AG10803 (cell line): ENCODE measurements around the gene FLG2.

ENCODE experiments used
- DNase-seq: peaks from one replicate; pipeline ENCODE4 v3.0.0; 2010; ENCODE audit warnings: low read depth
- H3K4me3 ChIP-seq: 2 replicates; pipeline ENCODE4 v1.5.1; 2011; ENCODE audit warnings: mild to moderate bottlenecking, low read length, control low read depth
- TF ChIP-seq, protein P1 (sequence below): conservative IDR thresholded peaks from 2 replicates; pipeline ENCODE4 v1.5.1; 2011; ENCODE audit warnings: mild to moderate bottlenecking, low read length, control low read depth, inconsistent platforms

The FLG2 gene

DNA sequence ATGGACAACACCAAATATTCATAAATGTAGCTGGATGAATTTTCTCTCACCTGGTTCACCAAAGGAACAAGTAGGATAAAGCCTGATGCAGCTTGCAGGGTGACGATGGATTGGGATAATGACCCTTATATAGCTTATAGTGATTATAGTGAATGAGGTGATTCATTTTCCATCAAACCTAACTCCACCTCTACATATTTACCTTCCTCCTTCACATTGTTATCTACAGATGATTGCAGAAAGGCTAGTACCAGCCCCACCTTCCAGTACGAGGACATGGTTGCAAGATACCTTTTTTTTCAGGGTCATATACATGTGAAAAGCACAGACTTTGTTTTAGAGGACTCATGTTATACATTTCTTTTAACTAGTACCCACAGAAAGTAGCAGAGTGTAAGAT is at the start of gene FLG2:
Gene FLG2, minus strand, starts transcription at position 101 of the 400 bp plus-strand sequence. CDS start 1,122 bp downstream, outside the sequence.
- no peak within 1 kb of the TSS for H3K4me3 ChIP-seq
- DNase-seq, result no peak
- TF ChIP-seq, protein P1, sequence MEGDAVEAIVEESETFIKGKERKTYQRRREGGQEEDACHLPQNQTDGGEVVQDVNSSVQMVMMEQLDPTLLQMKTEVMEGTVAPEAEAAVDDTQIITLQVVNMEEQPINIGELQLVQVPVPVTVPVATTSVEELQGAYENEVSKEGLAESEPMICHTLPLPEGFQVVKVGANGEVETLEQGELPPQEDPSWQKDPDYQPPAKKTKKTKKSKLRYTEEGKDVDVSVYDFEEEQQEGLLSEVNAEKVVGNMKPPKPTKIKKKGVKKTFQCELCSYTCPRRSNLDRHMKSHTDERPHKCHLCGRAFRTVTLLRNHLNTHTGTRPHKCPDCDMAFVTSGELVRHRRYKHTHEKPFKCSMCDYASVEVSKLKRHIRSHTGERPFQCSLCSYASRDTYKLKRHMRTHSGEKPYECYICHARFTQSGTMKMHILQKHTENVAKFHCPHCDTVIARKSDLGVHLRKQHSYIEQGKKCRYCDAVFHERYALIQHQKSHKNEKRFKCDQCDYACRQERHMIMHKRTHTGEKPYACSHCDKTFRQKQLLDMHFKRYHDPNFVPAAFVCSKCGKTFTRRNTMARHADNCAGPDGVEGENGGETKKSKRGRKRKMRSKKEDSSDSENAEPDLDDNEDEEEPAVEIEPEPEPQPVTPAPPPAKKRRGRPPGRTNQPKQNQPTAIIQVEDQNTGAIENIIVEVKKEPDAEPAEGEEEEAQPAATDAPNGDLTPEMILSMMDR, result no peak

DNA sequence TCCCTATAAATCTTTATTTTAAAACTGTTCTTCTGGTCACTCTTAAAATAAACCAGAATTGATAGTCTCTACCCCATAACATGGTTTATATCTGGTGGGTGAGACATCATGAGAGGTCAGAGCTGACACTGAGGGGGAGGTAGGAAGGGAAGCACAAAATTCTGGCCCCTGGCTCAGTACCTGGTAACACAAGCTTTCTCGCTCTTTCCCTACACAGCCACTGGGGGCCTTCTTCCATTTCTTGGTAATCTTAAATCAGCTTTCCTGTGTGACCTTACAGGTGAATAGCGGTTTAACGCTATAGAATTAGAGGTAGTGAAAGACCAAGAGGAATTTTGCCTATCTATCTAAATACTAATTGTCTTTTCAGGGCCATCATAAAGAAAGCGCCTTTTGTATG is 48.9 kb upstream of the FLG2 start:
- no peak for DNase-seq
- TF ChIP-seq, protein P1, result no peak
- no peak overlapping the region for H3K4me3 ChIP-seq

DNA sequence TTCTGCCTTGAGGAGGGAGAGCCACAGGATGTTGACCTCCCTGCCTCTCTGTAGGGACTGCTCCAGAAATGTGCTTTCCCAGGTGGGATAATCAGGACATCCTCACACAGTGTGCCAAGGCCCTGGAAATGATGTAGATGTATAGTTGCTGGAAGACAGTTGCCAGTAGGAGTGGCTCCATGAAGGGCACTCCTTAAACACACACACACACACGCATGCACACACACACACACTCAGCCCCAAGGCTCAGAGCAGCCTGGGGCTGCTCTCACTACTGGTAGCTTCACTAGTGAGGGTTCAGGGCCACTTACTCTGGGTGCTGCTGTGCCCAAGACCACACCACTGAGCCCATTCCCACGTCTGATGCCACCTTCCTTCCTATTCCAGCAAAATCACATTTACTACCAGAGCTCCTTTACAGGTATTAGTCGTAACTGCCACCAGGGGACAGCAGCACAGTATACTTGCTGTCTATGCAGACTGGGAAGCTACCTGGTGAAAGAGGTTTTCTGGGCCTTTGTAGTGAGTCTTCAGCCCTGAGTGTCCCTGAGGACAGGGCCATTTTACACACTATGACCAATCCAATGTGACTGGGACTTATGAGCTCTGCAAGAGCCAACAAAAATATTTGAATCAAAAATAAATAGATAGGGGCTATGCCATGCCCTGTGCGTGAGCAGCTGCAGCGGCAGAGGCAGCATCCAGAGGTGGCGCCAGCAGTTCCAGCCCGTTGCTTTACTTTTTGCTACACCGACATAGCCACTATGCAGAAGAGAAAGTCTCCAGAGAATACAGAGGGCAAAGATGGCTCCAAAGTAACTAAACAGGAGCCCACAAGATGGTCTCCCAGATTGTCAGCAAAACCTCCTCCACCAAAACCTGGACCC is 39.2 kb upstream of the FLG2 start:
- TF ChIP-seq, protein P1, result peak; percentile 47
- H3K4me3 ChIP-seq, result no peak overlapping the region
- peak; percentile 12 for DNase-seq

DNA sequence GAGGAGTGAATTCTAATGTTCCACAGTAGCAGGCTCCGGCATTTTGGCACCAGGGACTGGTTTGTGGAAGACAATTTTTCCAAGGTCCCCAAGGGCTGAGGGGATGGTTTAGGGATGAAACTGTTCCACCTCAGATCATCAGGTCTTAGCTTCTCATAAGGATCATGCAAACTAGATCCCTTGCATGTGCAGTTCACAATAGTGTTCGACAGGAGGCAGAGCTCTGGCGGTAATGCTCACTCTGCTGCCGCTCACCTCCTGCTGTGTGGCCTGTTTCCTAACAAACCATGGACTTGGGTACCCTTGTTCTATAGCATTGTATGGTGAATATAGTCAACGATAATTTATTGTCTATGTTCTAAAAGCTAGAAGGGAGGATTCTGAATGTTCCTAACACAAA is 37.7 kb upstream of the FLG2 start:
- TF ChIP-seq, protein P1, result peak; percentile 33; the same call in 1 of the 2 replicates
- H3K4me3 ChIP-seq, result no peak overlapping the region
- peak; percentile 5 for DNase-seq

DNA sequence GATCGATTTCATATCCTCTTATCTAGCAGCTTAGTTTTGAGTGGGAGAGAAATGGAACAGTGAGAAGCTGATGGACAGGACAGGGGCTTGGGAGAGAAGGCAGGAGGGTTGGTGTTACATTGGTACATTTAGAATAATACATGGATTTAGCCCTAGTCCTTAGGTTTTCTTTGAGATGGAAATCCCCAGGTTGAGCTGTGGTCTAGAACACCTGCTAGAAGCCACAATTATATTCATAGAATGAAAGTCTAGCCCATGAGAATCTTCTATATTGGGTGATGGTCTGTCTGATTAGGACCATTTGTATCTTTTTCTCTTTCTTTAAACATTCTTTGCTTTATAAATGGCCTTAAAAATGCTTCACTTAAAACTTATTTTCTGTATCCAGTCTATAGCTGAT is 34.3 kb upstream of the FLG2 start:
- TF ChIP-seq, protein P1, result no peak
- DNase-seq, result no peak
- H3K4me3 ChIP-seq, result no peak overlapping the region

DNA sequence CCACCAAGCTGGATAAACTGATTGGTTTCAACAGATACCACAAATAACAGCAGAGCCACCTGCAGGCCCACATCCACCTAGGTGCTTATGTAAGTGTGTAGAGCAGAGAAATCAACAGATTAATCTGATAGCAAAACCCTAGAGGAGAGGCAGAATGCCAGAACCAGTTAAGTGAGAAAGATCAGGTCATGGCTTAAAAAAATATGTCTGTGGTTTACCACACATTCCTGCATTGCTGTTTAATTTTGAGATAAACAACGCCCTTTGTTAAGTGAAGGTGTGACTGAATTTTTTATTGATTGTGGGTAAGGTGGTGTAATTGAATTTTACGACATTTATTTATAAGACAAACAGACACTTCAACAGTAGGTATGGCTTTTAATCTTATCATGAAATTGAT is 33.1 kb upstream of the FLG2 start:
- no peak for DNase-seq
- TF ChIP-seq, protein P1, result no peak
- no peak overlapping the region for H3K4me3 ChIP-seq

DNA sequence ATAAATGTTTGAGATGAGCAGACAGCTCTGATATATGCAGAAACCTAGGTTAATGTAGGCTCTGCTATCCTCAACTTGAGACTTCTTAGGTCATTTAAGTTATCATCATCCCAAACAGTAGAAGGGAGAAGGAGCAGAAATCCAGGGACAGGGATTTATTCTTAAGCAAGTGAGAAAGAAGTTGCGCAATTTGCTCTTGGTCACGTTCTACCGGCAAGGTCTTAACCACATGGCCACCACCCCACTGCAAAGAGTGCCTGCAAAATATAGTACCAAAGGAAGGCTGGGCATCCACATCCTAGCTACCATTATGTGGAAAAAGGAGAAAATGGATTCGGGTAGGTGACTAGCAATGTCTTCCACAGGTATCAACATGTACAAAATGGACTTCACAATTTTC is 29.1 kb upstream of the FLG2 start:
- TF ChIP-seq, protein P1, result no peak
- no peak for DNase-seq
- no peak overlapping the region for H3K4me3 ChIP-seq
